ENCODE data around the gene MED13L.

MED13L gene

DNA sequence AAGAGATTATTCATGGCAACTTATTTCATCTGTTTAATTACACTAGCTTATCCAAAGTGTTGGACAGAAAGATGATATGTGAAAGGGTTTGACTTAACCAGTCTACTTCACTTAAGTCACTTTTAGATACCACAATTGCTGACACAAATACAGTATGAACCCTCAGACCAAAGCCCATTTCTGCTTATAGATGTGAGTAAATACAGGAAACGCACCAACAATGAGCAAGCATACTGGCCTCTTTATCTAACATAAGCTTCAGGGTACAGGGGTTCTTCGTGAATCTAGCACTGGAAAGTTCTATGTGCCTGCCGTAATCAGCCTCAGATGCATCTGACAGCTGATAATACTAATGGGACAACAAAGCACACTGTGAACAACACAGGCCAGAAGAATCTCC is 209.6 kb downstream of the MED13L start:
- H3K27ac Mint-ChIP-seq: no peak overlapping the region
- H3K27me3 Mint-ChIP-seq (ENCODE audit: low read depth, poor library complexity): no peaks in the 10 kb centered on the region

DNA sequence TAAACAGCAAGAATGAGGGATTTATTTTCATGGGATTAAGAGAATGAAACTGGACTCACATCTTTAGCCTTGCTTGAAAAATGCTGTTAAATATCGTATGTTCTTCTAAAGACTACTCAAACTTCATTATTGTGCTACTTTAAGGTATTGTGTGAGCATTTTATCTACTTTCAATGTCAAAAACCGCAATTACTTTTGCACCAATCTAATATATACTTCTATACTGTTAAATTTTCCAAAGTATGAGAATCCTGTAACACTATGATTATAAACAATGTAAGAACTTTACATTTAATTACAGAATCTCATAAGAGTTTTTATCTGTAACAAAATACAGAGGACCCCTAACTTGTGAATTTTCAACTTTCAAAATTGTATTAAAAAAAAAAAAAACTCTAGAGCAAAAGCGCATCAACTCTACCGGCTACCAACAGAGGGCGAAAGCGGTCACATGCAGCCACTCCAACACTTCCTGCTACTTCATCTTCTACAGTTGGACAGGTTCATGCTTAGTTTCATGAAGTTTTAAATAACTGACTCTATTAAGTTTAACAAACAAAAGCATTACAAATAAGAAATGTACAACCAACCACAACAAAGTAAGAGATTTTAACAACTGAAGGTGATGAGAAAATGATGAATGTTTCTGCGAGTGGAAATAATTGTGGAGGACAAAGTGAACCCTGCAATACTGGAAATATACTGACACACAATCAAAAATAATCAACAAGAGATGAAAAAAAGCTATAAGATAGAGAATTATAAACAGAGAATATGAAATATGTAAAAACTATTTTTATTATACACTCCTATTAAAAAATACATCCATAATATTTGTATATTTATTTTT is 210.9 kb downstream of the MED13L start:
- no peak overlapping the region for H3K27ac Mint-ChIP-seq
- H3K36me3 Mint-ChIP-seq (ENCODE audit: low read depth): no peaks in the 10 kb centered on the region
- H3K27me3 Mint-ChIP-seq (ENCODE audit: low read depth, poor library complexity): no peaks in the 10 kb centered on the region
- peak; percentile 52 for DNase-seq
- no peaks in the 10 kb centered on the region for H3K9me3 Mint-ChIP-seq
- peaks cover 42% of the 10 kb centered on the region for H3K4me1 Mint-ChIP-seq
- H3K4me3 Mint-ChIP-seq: no peak overlapping the region
- TF ChIP-seq, protein P1, sequence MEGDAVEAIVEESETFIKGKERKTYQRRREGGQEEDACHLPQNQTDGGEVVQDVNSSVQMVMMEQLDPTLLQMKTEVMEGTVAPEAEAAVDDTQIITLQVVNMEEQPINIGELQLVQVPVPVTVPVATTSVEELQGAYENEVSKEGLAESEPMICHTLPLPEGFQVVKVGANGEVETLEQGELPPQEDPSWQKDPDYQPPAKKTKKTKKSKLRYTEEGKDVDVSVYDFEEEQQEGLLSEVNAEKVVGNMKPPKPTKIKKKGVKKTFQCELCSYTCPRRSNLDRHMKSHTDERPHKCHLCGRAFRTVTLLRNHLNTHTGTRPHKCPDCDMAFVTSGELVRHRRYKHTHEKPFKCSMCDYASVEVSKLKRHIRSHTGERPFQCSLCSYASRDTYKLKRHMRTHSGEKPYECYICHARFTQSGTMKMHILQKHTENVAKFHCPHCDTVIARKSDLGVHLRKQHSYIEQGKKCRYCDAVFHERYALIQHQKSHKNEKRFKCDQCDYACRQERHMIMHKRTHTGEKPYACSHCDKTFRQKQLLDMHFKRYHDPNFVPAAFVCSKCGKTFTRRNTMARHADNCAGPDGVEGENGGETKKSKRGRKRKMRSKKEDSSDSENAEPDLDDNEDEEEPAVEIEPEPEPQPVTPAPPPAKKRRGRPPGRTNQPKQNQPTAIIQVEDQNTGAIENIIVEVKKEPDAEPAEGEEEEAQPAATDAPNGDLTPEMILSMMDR (IDR thresholded peaks at IDR 0.05): peak; percentile 86

More for the DNA sequence above, 209.6 kb downstream of the MED13L start:
- DNase-seq: no peak
- Mint-ChIP-seq H3K36me3 (ENCODE audit: low read depth) (no peaks in the 10 kb centered on the region), H3K4me1 (peaks cover 42% of the 10 kb centered on the region), H3K4me3 (no peak overlapping the region), H3K9me3 (no peaks in the 10 kb centered on the region)
- TF ChIP-seq, protein P1 (IDR thresholded peaks at IDR 0.05): no peak

DNA sequence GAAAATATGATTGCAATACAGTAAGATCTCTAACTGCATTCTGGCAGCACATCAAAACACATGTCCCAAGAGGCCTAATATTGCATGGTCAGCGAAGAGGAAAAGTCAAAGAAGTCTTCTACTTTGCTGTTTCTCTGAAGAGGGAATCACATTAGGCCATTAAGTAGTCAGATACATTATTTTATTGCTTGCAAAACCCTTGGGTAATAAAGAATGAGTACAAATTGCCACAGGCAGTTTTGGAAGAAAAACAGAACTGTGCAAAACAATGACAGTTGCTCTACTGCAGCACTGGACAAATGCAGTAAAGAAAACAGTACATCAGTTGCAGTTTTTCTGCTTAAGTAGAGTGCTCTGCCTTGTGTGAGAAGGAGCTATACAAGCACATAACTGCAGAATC is 211.9 kb downstream of the MED13L start:
- H3K9me3 Mint-ChIP-seq: no peaks in the 10 kb centered on the region
- H3K27ac Mint-ChIP-seq: no peak overlapping the region
- H3K27me3 Mint-ChIP-seq (ENCODE audit: low read depth, poor library complexity): no peaks in the 10 kb centered on the region
- DNase-seq: no peak
- TF ChIP-seq, protein P1 (IDR thresholded peaks at IDR 0.05): no peak
- no peaks in the 10 kb centered on the region for H3K36me3 Mint-ChIP-seq (ENCODE audit: low read depth)
- H3K4me3 Mint-ChIP-seq: no peak overlapping the region
- peaks cover 42% of the 10 kb centered on the region for H3K4me1 Mint-ChIP-seq

DNA sequence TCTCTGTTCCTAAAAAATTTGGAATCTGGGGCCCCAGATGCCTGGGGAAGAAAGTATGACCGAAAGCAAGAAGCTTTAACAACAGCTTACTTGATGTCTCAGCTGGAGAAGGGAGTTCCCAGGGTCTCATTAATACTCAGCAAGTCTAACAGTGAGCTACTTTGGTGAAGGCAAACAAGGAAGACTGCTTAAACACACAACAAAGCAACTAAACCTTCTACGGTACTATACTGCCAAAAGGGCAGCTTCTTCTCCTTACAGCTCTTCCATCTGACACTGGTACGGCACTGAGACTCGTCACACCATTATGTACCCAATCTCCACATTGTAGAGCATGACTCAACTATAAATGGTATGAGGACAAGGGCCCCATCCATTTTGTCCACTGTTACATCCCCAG is 213.0 kb downstream of the MED13L start:
- Mint-ChIP-seq H3K4me3 (no peak overlapping the region), H3K27ac (peak overlapping the region; percentile 46), H3K9me3 (no peaks in the 10 kb centered on the region), H3K36me3 (ENCODE audit: low read depth) (no peaks in the 10 kb centered on the region), H3K4me1 (peaks cover 42% of the 10 kb centered on the region), H3K27me3 (ENCODE audit: low read depth, poor library complexity) (no peaks in the 10 kb centered on the region)
- TF ChIP-seq, protein P1 (IDR thresholded peaks at IDR 0.05): no peak
- DNase-seq: no peak

DNA sequence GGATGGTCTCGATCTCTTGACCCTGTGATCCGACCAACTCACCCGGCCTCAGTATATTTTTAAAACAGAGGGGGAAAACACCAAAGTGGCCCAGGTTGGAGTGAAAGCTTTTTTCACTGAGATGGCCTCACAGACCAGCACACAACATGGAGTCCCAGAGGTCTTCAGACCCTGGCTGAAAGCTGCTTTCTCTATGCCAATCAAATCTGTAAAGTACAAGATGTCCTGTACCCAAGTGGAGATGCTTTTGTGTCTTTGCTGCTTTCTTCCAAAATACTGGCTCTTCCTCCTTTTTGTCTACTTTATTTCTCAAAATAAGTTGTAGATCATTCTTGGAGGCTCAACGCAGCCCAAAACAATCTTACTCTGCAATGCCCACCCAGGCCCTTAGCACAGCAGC is 214.8 kb downstream of the MED13L start:
- Mint-ChIP-seq H3K27me3 (ENCODE audit: low read depth, poor library complexity) (no peaks in the 10 kb centered on the region), H3K36me3 (ENCODE audit: low read depth) (no peaks in the 10 kb centered on the region), H3K4me3 (no peak overlapping the region), H3K27ac (peak overlapping the region; percentile 54), H3K4me1 (peaks cover 27% of the 10 kb centered on the region), H3K9me3 (no peaks in the 10 kb centered on the region)
- DNase-seq: no peak
- TF ChIP-seq, protein P1 (IDR thresholded peaks at IDR 0.05): no peak

DNA sequence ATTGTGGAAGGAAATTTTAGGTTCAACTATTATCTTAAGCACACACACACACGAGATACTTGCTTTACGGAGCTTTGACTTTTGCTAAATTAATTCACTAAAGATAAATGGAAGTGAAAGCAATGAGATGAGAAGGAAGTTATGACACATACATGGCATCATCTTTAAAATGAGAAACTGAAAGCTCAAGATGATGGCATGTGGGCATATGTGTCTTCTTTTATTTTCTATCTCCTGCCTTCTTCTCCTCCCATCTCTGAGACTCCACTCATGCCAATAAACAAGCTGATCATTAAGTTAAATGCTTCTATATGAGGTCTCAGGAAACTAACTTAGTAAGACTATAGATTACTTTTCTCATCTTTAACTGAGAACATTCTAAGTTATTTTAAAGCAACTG is 216.7 kb downstream of the MED13L start:
- Mint-ChIP-seq H3K4me1 (peaks cover 16% of the 10 kb centered on the region), H3K36me3 (ENCODE audit: low read depth) (no peaks in the 10 kb centered on the region), H3K27ac (no peak overlapping the region), H3K4me3 (no peak overlapping the region), H3K27me3 (ENCODE audit: low read depth, poor library complexity) (no peaks in the 10 kb centered on the region), H3K9me3 (no peaks in the 10 kb centered on the region)
- DNase-seq: no peak
- TF ChIP-seq, protein P1 (IDR thresholded peaks at IDR 0.05): no peak

Measured in nephron progenitor cell (in vitro differentiated cells).